H9 (cell line): ENCODE results near the gene AK8. TPM values are rescaled to one million over a fixed set of nuclear protein-coding genes. Genes with fewer than 3 reads are reported as not detected.

Experiments used
- DNase-seq: peaks from one replicate; pipeline ENCODE4 v3.0.0-alpha.2; 2017
- H2AFZ ChIP-seq: one replicate; pipeline ENCODE4 v1.6.1; 2013; ENCODE audit warnings: mild to moderate bottlenecking, low read length, control low read depth, moderate library complexity
- H2AK5ac ChIP-seq: 2 replicates; pipeline ENCODE4 v1.6.1; 2013; ENCODE audit warnings: low read length, control low read depth, mixed read lengths; ENCODE audit not compliant: insufficient read length
- H2BK120ac ChIP-seq: one replicate; pipeline ENCODE4 v1.6.1; 2013; ENCODE audit warnings: low read depth, mild to moderate bottlenecking, low read length, control low read depth, inconsistent platforms; ENCODE audit not compliant: poor library complexity, severe bottlenecking
- H2BK12ac ChIP-seq: 2 replicates; pipeline ENCODE4 v1.6.1; 2013; ENCODE audit warnings: low read length, control low read depth, mixed read lengths, low read depth; ENCODE audit not compliant: insufficient read length
- H2BK15ac ChIP-seq: 2 replicates; pipeline ENCODE4 v1.6.1; 2013; ENCODE audit warnings: low read depth, low read length, control low read depth
- H2BK20ac ChIP-seq: one replicate; pipeline ENCODE4 v1.6.1; 2013; ENCODE audit warnings: low read depth, mild to moderate bottlenecking, low read length, control low read depth, inconsistent platforms; ENCODE audit not compliant: poor library complexity, severe bottlenecking
- H2BK5ac ChIP-seq: 2 replicates; pipeline ENCODE4 v1.6.1; 2013; ENCODE audit warnings: low read length, control low read depth, mixed read lengths; ENCODE audit not compliant: insufficient read length
- H3K14ac ChIP-seq: 2 replicates; pipeline ENCODE4 v1.6.1; 2013; ENCODE audit warnings: low read length, control low read depth; ENCODE audit not compliant: insufficient read depth
- H3K18ac ChIP-seq: 2 replicates; pipeline ENCODE4 v1.6.1; 2013; ENCODE audit warnings: low read depth, mild to moderate bottlenecking, mixed read lengths, low read length, control low read depth; ENCODE audit not compliant: insufficient read length
- H3K23ac ChIP-seq: 2 replicates; pipeline ENCODE4 v1.6.1; 2013; ENCODE audit warnings: low read length, control low read depth, mixed read lengths, low read depth; ENCODE audit not compliant: insufficient read length
- H3K23me2 ChIP-seq: 2 replicates; pipeline ENCODE4 v1.6.1; 2013; ENCODE audit warnings: low read depth, mild to moderate bottlenecking, mixed read lengths, low read length, control low read depth; ENCODE audit not compliant: insufficient read length, poor library complexity, severe bottlenecking
- H3K27ac ChIP-seq: 2 replicates; pipeline ENCODE4 v1.5.1; 2013; ENCODE audit warnings: low read length, control low read depth, mixed read lengths, low read depth; ENCODE audit not compliant: insufficient read length
- H3K27me3 ChIP-seq: 2 replicates; pipeline ENCODE4 v1.6.1; 2013; ENCODE audit warnings: low read length, control low read depth, inconsistent platforms; ENCODE audit not compliant: insufficient read depth
- H3K4ac ChIP-seq: 2 replicates; pipeline ENCODE4 v1.6.1; 2013; ENCODE audit warnings: low read depth, mild to moderate bottlenecking, control low read depth, inconsistent platforms, low read length, moderate library complexity
- H3K4me1 ChIP-seq: 2 replicates; pipeline ENCODE4 v1.6.1; 2013; ENCODE audit warnings: low read length, control low read depth, inconsistent platforms; ENCODE audit not compliant: insufficient read depth
- H3K4me2 ChIP-seq: 2 replicates; pipeline ENCODE4 v1.6.1; 2013; ENCODE audit warnings: low read length, control low read depth, mixed read lengths; ENCODE audit not compliant: insufficient read length, insufficient read depth
- H3K56ac ChIP-seq: 2 replicates; pipeline ENCODE4 v1.6.1; 2013; ENCODE audit warnings: low read depth, mild to moderate bottlenecking, mixed read lengths, low read length, control low read depth; ENCODE audit not compliant: insufficient read length
- H3K79me1 ChIP-seq: 2 replicates; pipeline ENCODE4 v1.6.1; 2013; ENCODE audit warnings: low read depth, mild to moderate bottlenecking, moderate library complexity, low read length, control low read depth, inconsistent platforms; ENCODE audit not compliant: insufficient read depth, poor library complexity, severe bottlenecking
- H3K79me2 ChIP-seq: 2 replicates; pipeline ENCODE4 v1.6.1; 2013; ENCODE audit warnings: low read length, control low read depth, inconsistent platforms; ENCODE audit not compliant: insufficient read depth
- H3K9ac ChIP-seq: 2 replicates; pipeline ENCODE4 v1.6.1; 2013; ENCODE audit warnings: low read length, control low read depth, mixed read lengths; ENCODE audit not compliant: insufficient read length; ENCODE audit errors: extremely low read depth
- H3K9me3 ChIP-seq: one replicate; pipeline ENCODE4 v1.6.1; 2013; ENCODE audit warnings: low read depth, low read length, inconsistent platforms; ENCODE audit not compliant: control insufficient read depth
- H3T11ph ChIP-seq: one replicate; pipeline ENCODE4 v1.6.1; 2013; ENCODE audit warnings: mild to moderate bottlenecking, low read length, control low read depth, inconsistent platforms
- H4K20me1 ChIP-seq: one replicate; pipeline ENCODE4 v1.6.1; 2013; ENCODE audit not compliant: control insufficient read depth, insufficient read length, insufficient read depth
- H4K5ac ChIP-seq: 2 replicates; pipeline ENCODE4 v1.6.1; 2013; ENCODE audit warnings: low read depth, mild to moderate bottlenecking, mixed read lengths, low read length, control low read depth; ENCODE audit not compliant: insufficient read length
- H4K8ac ChIP-seq: replicated peaks from 2 replicates; pipeline ENCODE4 v1.6.1; 2013; ENCODE audit warnings: low read length, control low read depth, mixed read lengths, low read depth; ENCODE audit not compliant: insufficient read length
- H4K91ac ChIP-seq: 2 replicates; pipeline ENCODE4 v1.6.1; 2013; ENCODE audit warnings: low read depth, mild to moderate bottlenecking, moderate library complexity, mixed read lengths, low read length, control low read depth; ENCODE audit not compliant: insufficient read length
- H3K27ac Mint-ChIP-seq, 3 experiments: 2 replicates in 2 of 3; 3 replicates in 1 of 3; pipeline ENCODE4 v1.8.0; 2020 to 2021; ENCODE audit warnings: mixed read lengths in 3 of 3, mild to moderate bottlenecking in 1 of 3, moderate library complexity in 1 of 3
- H3K27me3 Mint-ChIP-seq: 2 replicates; pipeline ENCODE4 v1.8.0; 2021; ENCODE audit warnings: low read depth, mild to moderate bottlenecking, moderate library complexity, mixed read lengths
- H3K36me3 Mint-ChIP-seq, 3 experiments: 2 replicates in 2 of 3; 3 replicates in 1 of 3; pipeline ENCODE4 v1.8.0; 2020 to 2021; ENCODE audit warnings: low read depth in 3 of 3, mixed read lengths in 3 of 3; ENCODE audit not compliant: insufficient read depth in 1 of 3
- H3K4me1 Mint-ChIP-seq, 2 experiments: 2 replicates each; pipeline ENCODE4 v1.8.0; 2020; ENCODE audit warnings: mixed read lengths in 2 of 2
- H3K4me3 Mint-ChIP-seq, 2 experiments: 2 replicates in 1 of 2; 3 replicates in 1 of 2; pipeline ENCODE4 v1.8.0; 2020 to 2021; ENCODE audit warnings: mild to moderate bottlenecking in 2 of 2, mixed read lengths in 2 of 2, moderate library complexity in 1 of 2
- H3K9me3 Mint-ChIP-seq, 2 experiments: 2 replicates in 1 of 2; 3 replicates in 1 of 2; pipeline ENCODE4 v1.8.0; 2020; ENCODE audit warnings: mild to moderate bottlenecking in 2 of 2, mixed read lengths in 2 of 2, moderate library complexity in 1 of 2
- WGBS: extraction: QIAGEN DNeasy Blood & Tissue Kit; methylation state at CpG from one replicate; pipeline ENCODE4 v1.1.7; 2013; ENCODE audit warnings: missing lambda C conversion rate, low lambda C conversion rate, mixed read lengths; ENCODE audit not compliant: insufficient read length; ENCODE audit errors: extremely low coverage; 5-methylcytosine and 5-hydroxymethylcytosine counted together
- total RNA-seq: library from RNA; stranded (reverse); gene quantifications from 2 replicates; pipeline ENCODE4 v1.2.1, GENCODE V29; 2021
- TF ChIP-seq, protein P1 (sequence below): fragments of 200-600 bp; sonication (generic); conservative IDR thresholded peaks from 3 replicates; pipeline ENCODE4 v1.8.0; 2021; ENCODE audit warnings: antibody characterized with exemption, mild to moderate bottlenecking

AK8 gene
- total RNA-seq, 1 experiment from 2014 or later, result 0.44 TPM

DNA sequence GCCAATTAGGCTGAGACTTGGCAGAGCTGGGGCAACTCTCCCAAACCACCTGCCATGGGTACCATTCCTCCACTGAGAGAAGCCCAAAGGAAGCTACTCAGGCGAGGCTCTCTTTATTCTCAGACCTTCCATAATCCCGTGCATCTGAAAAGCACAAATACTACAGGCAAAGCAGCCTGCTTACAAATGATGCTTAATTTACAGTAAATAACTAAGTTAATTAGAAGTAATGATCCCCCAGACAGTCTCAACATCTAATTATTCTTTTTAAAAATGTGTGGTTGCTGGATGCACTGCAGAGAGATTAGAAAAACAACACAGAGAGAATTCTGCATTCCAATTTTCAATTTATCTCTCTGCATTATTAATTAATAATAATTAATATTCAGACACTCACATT, 53.1 kb downstream of the AK8 start:
- H3K23ac ChIP-seq, result no peak overlapping the region
- H3K4me3 Mint-ChIP-seq, result no peak overlapping the region
- H3K4me1 Mint-ChIP-seq, result no peaks in the 10 kb centered on the region
- H3K9ac ChIP-seq, result no peak overlapping the region
- TF ChIP-seq, protein P1, sequence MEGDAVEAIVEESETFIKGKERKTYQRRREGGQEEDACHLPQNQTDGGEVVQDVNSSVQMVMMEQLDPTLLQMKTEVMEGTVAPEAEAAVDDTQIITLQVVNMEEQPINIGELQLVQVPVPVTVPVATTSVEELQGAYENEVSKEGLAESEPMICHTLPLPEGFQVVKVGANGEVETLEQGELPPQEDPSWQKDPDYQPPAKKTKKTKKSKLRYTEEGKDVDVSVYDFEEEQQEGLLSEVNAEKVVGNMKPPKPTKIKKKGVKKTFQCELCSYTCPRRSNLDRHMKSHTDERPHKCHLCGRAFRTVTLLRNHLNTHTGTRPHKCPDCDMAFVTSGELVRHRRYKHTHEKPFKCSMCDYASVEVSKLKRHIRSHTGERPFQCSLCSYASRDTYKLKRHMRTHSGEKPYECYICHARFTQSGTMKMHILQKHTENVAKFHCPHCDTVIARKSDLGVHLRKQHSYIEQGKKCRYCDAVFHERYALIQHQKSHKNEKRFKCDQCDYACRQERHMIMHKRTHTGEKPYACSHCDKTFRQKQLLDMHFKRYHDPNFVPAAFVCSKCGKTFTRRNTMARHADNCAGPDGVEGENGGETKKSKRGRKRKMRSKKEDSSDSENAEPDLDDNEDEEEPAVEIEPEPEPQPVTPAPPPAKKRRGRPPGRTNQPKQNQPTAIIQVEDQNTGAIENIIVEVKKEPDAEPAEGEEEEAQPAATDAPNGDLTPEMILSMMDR, result no peak
- H3K23me2 ChIP-seq, result no peaks in the 10 kb centered on the region
- no peak overlapping the region for H3K4me2 ChIP-seq
- H4K8ac ChIP-seq, result no peak overlapping the region
- H2BK15ac ChIP-seq, result no peak overlapping the region
- DNase-seq, result no peak
- H3K9me3 Mint-ChIP-seq, result no peaks in the 10 kb centered on the region
- H3K79me1 ChIP-seq, result no peaks in the 10 kb centered on the region
- H2BK12ac ChIP-seq, result no peak overlapping the region
- no peak overlapping the region for H4K5ac ChIP-seq
- H3K27me3 Mint-ChIP-seq, result peaks cover 15% of the 10 kb centered on the region
- H4K20me1 ChIP-seq, result no peaks in the 10 kb centered on the region
- H3K27ac Mint-ChIP-seq, result no peak overlapping the region
- H3T11ph ChIP-seq, result no peak overlapping the region
- no peak overlapping the region for H2AK5ac ChIP-seq
- H3K4ac ChIP-seq, result no peak overlapping the region
- WGBS, result no CpG with 5 or more reads among the region's 2 CpGs
- H3K14ac ChIP-seq, result no peak overlapping the region
- H3K18ac ChIP-seq, result no peak overlapping the region
- no peaks in the 10 kb centered on the region for H3K79me2 ChIP-seq
- no peak overlapping the region for H2BK120ac ChIP-seq
- H2BK20ac ChIP-seq, result no peak overlapping the region
- H3K4me1 ChIP-seq, result no peaks in the 10 kb centered on the region
- no peak overlapping the region for H3K27ac ChIP-seq
- no peak overlapping the region for H2AFZ ChIP-seq
- H4K91ac ChIP-seq, result no peak overlapping the region
- H3K36me3 Mint-ChIP-seq, result no peaks in the 10 kb centered on the region
- H3K9me3 ChIP-seq, result no peaks in the 10 kb centered on the region
- H3K27me3 ChIP-seq, result no peaks in the 10 kb centered on the region
- H2BK5ac ChIP-seq, result no peak overlapping the region
- no peak overlapping the region for H3K56ac ChIP-seq
